Stimulated activated CD4-positive, alpha-beta T cell treated with anti-CD3 and anti-CD28 coated beads, Interleukin-15, amount 100 ng/mL, for 48 hours (primary cell): ENCODE results near the gene RUNX2.
"Not testable (repeated sequence)": the region's sequence is repeated elsewhere in the genome, so short reads cannot be mapped to it uniquely, and the experiment has no call there.

Experiments used
- DNase-seq, 2 donors: peaks; one replicate each; pipeline ENCODE4 v3.0.0-alpha.2; 2020; ENCODE audit warnings: low read depth in 2 of 2

The RUNX2 gene

DNA sequence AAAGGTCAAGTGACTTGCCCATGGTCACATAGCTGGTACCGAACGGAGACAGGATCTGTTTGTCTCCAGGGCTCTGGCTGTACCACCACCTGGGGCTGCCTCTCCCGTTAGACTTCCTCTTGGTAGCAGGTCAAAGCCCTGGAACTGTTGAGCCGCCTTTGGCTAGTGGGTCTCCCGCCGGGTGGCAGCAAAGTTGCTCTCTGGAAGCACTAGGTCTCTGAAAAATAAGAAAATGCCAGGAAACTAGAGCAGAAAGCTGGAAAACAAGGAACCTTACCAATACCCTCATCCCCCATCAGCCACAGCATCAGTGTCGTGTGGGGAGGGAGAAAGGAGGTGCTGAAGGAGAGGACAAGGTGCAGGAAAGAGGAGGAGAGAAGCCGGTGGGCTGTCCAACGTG, 340.6 kb downstream of the RUNX2 start:
- no peak for DNase-seq

DNA sequence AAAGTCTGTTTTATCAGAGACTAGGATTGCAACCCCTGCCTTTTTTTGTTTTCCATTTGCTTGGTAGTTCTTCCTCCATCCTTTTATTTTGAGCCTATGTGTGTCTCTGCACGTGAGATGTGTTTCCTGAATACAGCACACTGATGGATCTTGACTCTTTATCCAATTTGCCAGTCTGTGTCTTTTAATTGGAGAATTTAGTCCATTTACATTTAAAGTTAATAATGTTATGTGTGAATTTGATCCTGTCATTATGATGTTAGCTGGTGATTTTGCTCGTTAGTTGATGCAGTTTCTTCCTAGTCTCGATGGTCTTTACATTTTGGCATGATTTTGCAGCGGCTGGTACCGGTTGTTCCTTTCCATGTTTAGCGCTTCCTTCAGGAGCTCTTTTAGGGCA, 345.0 kb downstream of the RUNX2 start:
- DNase-seq = not testable (repeated sequence)

GRCh38 chr6:45675166-45675565, 347.0 kb downstream of the RUNX2 start:
- not testable (repeated sequence) for DNase-seq

GRCh38 chr6:45675634-45676033, 347.5 kb downstream of the RUNX2 start:
- no peak for DNase-seq

DNA sequence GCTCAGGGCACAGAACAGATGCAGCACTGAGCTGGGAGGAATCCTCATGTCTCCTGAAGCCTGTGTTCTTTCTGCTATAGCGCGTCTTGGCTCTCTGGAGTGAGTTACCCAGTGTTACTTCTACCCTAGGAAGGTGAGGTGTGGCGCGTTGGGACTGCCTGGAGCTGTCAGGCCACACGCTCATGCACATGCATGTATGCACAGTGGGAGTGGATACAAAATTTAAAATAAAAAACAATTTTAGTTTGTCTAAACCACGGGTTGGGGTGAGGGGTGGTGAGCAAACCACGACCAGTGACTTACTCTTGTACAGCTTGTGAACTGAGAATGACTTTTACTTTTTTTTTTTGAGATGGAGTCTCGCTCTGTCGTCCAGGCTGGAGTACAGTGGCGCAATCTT, 348.2 kb downstream of the RUNX2 start:
- DNase-seq = no peak

DNA sequence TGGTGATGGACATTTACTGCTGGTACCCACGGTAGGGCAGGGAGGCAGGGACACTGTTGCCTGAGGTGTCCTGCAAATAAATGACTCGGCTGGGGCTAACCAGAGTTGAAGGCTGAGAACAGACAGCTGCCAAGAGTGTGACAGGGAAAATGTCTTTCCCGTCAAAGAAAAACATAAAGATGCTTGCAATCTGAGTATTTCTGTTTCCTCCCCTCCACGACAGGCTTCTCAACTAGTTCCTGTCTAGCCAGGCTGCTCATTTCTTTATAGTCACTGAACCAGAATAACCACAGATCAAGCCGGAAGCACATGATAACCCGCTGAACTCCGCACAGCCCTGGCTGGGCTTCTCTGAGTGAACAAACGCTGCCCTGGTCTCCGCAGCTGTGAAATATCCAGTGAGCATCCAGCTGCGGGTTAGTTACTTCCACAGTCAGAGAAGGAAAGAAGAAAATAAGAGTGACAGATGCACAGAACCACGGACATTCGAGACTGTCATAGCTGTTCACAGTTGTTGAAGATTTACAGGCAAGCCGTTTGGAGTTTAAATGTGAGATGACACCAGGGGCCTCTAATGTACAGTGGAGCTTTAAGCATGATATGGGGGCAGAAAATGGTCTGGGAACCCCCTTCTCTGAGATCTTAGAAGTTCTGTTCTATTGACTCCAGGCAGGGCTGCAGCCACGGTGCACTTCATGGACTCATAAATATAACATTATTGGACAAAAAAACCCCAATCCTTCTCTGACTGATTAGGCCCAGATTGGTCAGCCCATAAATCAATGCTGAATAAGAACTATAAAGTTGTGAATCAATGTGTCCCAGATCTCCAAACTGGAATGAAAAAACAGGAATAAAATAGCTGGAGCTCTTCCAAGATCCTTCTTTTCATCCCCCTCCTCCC, 349.5 kb downstream of the RUNX2 start:
- peak; percentile 20 to 22 for DNase-seq

GRCh38 chr6:45678285-45678607, 350.1 kb downstream of the RUNX2 start:
- DNase-seq = no peak

DNA sequence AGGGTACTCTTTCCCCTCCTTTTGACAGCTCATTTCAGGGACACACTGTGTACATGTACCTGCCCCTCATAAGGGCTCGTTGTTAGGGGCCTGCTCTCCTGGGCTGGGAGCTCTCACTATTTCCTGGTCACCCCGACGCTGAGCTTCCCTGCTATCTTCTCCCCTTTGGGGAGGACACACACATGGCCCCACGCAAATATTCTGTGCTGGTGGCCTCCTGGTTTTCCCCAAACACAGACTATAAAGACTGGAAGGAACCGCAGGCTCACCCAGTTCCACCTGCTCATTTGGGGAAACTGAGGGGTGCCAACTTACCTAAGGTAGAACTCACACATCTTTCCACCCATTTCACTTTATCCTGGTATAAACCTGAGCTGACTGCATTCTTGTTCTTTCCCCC, 351.0 kb downstream of the RUNX2 start:
- DNase-seq = no peak

DNA sequence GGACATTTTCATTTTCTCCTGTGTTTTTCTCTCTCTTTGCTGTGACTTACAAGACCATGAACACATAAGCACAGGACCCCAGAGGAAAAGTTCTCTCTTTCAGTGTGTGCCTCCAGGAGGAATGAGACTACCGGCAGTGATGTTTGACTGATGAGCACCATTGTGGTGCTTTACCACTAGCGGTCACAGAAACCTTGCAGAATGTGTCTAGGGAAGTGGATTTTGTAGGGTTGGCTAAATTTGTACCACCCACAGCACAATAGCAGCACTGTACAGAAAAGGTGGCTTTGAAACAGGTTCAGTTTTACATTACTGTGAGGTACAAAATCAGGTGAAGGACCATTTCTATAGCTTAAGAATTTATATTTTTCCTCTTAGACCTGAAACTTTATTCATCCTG, 351.5 kb downstream of the RUNX2 start:
- no peak for DNase-seq

DNA sequence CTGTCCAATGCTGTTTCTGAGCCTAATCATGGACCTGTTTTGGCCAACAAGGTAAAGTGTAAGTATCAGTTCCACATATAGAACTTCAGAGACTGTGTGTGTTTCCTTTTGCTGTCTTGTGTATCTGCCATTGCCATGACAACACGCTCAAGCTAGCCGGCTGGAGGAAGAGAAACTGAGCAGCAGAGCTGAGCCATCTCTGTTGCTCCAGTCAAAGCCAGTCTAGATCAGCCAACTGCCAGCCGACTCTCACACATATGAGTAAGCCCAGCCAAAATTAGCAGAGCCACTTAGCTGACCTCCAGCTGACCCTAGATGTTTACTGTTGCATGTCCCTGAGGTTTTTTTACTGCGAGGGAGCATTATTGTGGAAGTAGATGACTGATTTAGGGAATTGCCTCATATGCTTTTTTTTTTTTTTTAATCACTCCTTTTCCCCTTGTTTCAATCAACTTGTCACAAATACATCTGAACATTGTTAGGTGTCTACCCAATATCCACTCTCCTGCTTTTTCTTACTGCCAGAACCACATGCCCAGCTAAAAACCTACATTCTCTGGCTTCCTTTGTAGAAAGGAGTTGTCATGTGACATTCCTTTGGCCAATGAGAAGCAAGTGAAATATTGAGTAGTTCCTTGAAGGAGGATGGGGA, 353.9 kb downstream of the RUNX2 start:
- peak in 1 of 2 donors; percentile 36 for DNase-seq

DNA sequence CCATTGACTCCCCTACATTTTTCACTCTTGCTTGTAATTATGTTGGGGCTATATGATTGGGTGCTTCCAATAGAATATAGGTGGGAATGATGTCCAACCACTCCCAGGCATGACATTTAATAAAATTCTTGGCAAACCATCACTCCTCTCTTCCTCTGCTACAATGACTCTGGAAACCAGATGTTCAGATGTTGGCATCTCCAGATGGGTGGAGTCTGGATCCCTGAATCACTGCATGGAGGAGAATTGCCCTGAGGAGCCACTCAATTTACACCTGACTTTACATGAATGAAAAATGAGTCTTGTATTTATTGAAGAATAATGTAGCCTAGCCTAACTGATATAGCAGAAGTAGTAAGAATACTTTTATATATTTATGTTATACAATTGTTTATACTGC, 356.3 kb downstream of the RUNX2 start:
- DNase-seq = no peak

DNA sequence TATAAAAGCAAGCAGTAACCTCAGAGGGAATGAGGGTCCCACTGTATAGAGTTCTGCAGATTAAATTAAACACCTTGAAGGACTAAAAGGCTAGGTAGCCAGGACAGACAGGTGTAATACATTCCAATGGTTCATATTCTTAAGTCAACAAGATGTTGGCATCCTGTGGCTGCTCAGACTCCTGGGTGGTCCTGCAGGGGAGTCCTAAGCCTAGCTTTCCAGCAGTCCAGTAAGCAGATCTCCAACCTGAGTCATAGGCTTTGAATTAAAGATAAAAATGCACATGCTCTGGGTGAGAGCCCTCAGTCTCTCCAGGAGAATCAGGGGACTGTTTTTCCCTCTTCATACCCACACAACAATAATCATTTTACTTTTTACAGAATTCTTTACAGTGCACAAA, 356.9 kb downstream of the RUNX2 start:
- DNase-seq = no peak

DNA sequence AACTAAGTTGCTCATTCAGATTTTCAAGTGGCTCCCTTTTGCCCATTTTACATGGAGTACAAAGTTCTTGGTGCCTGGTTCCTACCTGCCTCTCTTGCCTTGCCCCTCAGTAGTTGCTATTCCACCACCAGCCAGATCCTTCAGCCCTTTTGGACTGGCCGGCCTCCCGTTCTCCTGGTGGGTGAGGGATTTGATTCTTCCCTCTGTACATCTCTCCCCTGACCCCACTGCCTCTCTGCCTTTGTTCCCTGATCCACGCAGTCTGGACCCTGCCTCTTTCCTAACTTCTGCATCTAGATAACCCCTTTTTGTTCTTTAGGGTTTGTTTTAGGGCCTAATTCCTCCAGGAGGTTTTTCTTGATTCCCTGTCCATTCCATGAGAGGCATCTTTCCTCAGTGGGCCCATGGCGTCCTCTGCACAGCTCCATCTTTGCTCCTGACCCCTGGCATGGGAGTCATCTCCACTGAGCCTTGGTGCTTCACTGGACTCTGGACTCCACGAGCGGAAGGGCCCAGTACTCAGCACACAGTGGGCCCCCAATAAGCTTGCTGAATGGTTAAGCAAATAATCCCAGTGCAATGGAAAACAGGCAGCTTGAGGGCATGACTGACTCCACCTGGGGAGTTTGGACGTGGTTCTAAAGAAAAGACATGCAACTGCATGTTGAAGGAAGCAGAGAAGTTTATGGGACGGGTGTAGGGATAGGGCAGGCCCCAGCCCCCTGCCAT, 358.9 kb downstream of the RUNX2 start:
- DNase-seq = no peak

GRCh38 chr6:45687570-45687969, 359.4 kb downstream of the RUNX2 start:
- no peak for DNase-seq

- DNase-seq = no peak
These were observed 360.1 kb downstream of the RUNX2 start for GRCh38 chr6:45688180-45688579.

- DNase-seq = no peak
These were observed 361.9 kb downstream of the RUNX2 start for GRCh38 chr6:45689926-45690615.

DNA sequence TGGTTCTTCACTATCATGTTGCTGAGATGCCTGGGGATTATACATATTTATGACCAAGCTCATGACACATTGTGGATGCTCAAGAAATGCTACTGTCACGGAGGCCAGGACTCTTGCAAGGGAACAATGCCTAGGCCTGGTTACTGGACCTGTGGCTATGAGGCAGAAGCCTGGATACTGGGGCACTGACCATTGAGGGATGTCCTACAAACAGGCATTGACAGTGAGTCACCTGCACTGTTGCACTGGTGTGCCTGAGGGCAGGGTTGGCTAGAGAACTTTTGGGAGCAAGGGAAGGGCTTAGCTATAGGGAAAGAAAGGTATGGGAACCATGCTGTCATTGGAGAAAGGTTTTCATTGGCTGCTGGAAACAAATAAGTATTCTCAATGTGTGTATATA, 362.7 kb downstream of the RUNX2 start:
- no peak for DNase-seq

DNA sequence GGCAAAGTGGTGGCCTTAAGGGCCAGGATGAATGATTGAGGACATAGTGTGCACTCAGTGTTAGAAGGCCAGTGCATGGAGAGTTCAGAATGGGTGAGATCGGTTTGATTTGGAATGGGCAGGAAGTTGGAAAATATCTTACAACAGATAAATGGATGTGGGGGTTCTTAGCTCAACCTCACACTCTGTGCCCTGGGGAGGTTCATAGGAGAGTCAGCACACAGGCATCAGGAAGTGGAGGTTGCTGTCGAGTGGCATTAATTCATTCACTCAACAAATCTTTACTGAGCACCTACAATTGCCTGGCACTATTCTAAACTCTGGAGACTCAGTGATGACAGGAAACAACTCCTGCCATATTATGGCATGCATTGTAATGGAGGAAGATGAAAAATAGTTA, 363.3 kb downstream of the RUNX2 start:
- DNase-seq = no peak

- DNase-seq = no peak
These were observed 363.9 kb downstream of the RUNX2 start for GRCh38 chr6:45692021-45692420.

- DNase-seq = no peak
These were observed 368.6 kb downstream of the RUNX2 start for GRCh38 chr6:45696738-45697137.

DNA sequence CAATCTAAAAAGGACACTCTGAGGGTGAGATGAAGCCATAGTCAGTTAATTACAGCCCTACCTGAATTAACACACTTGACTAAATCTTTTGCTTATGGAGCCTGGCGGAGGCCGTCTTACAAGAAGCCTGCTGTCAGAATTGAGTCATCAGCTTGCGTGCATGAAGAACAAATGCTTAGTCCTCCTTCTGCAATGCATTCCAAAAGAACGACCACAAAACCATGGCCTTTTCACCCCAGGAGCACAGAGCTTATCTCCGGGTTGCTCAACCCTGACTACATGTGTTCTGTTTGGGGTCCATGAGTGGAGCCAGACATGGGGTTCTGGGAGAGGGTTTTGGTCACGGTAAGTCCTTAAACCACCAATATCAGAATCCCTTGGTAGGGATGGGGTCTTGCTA, 369.5 kb downstream of the RUNX2 start:
- no peak for DNase-seq

DNA sequence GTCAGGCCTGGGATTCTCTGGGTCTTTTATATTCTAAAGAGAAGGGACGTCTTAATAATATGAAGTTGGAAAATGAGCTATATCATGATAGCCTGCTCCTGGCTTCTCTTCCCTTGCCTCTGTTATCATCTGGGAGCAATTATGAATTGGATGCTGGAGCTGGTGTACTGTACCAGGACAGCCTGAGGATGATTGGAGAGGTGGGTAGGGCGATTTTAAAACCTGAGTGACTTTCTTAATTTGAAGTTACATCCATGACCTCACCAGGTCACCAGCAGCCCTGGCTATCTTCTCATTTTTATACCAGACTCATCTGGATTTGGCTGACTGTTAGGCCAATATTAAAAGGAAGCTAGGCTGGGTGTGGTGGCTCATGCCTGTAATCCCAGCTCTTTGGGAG, 369.9 kb downstream of the RUNX2 start:
- no peak for DNase-seq
